GM18520 (cell line): ENCODE data around the gene MAP3K21.

Experiments
- ATAC-seq: cut with Tn5 transposase; IDR thresholded peaks from one replicate; pipeline ENCODE4 v1.9.1; 2021; ENCODE audit not compliant: unreplicated experiment

The MAP3K21 gene

GRCh38 chr1:233433436-233434210 is 106.1 kb downstream of the MAP3K21 start:
- ATAC-seq: no peak
